CD4-positive, alpha-beta T cell (primary cell): ENCODE data around the gene BCL2. TPM values are rescaled to one million over a fixed set of nuclear protein-coding genes. Genes with fewer than 3 reads are reported as not detected.

Source experiments
- ATAC-seq: fragments of 200-7000 bp; cut with Tn5 transposase; one replicate; pipeline ENCODE4 v1.10.0; 2022; ENCODE audit warnings: mild to moderate bottlenecking; ENCODE audit not compliant: poor library complexity
- CTCF ChIA-PET: fragments of 350-600 bp; sonication (Branson Sonifier 250); formaldehyde crosslinking; loops from one replicate; lab custom pipeline; 2021; ENCODE audit warnings: antibody characterized with exemption, inconsistent platforms; lab: Charles Lee
- POLR2A ChIA-PET: fragments of 350-600 bp; sonication (Branson Sonifier 250); formaldehyde crosslinking; loops from one replicate; lab custom pipeline; 2021; ENCODE audit warnings: antibody characterized with exemption, inconsistent platforms; lab: Charles Lee
- DNase-seq, 14 experiments: peaks; one replicate each; pipeline ENCODE4 v3.0.0-alpha.2; 2013 to 2020; ENCODE audit warnings: mixed read lengths in 2 of 14
- H3K27ac ChIP-seq, 2 donors: one replicate each; pipeline versions ENCODE4 v1.5.1 to v1.7.0; 2013; ENCODE audit warnings: low read length in 2 of 2, low read depth in 1 of 2, mild to moderate bottlenecking in 1 of 2
- H3K27me3 ChIP-seq, 2 experiments: 1 replicate in 1 of 2; 2 replicates in 1 of 2; pipeline versions ENCODE4 v1.6.1 to v1.7.0; 2013; ENCODE audit warnings: low read length in 2 of 2, control low read depth in 1 of 2, mild to moderate bottlenecking in 1 of 2, moderate library complexity in 1 of 2; ENCODE audit not compliant: insufficient read depth in 2 of 2, control insufficient read depth in 1 of 2
- H3K36me3 ChIP-seq: one replicate; pipeline ENCODE4 v1.6.1; 2013; ENCODE audit warnings: low read length, control low read depth; ENCODE audit not compliant: insufficient read depth
- H3K4me1 ChIP-seq: one replicate; pipeline ENCODE4 v1.6.1; 2013; ENCODE audit warnings: low read length, control low read depth; ENCODE audit not compliant: insufficient read depth
- H3K4me3 ChIP-seq: one replicate; pipeline ENCODE4 v1.5.1; 2013; ENCODE audit warnings: mild to moderate bottlenecking, low read length, moderate library complexity
- H3K9me3 ChIP-seq, 2 experiments: 1 replicate in 1 of 2; 2 replicates in 1 of 2; pipeline versions ENCODE4 v1.6.1 to v1.7.0; 2013; ENCODE audit warnings: low read length in 2 of 2, mild to moderate bottlenecking in 2 of 2, control low read depth in 1 of 2, moderate library complexity in 1 of 2; ENCODE audit not compliant: control insufficient read depth in 1 of 2, insufficient read depth in 1 of 2
- H3K27ac Mint-ChIP-seq: one replicate; pipeline ENCODE4 v1.8.0; 2020; ENCODE audit warnings: mixed read lengths
- H3K27me3 Mint-ChIP-seq: one replicate; pipeline ENCODE4 v1.8.0; 2021; ENCODE audit warnings: mixed read lengths
- H3K36me3 Mint-ChIP-seq: one replicate; pipeline ENCODE4 v1.8.0; 2021; ENCODE audit warnings: low read depth, mixed read lengths
- H3K4me1 Mint-ChIP-seq: one replicate; pipeline ENCODE4 v1.8.0; 2021; ENCODE audit warnings: low read depth, mixed read lengths
- H3K4me3 Mint-ChIP-seq: one replicate; pipeline ENCODE4 v1.8.0; 2020; ENCODE audit warnings: mild to moderate bottlenecking, mixed read lengths
- H3K9me3 Mint-ChIP-seq: one replicate; pipeline ENCODE4 v1.8.0; 2020; ENCODE audit warnings: mixed read lengths
- intact Hi-C, 2 experiments: fragments of 100-400 bp; cut with DNase I in 1 of 2; cut with micrococcal nuclease in 1 of 2; formaldehyde crosslinking; loops; one replicate each; pipeline versions ENCODE4 v1.15.1 to v1.9.0; 2023 to 2025; cut with DNase I, micrococcal nuclease
- total RNA-seq, 174 experiments: library from RNA in 2 of 174; stranded (reverse) in 2 of 174; gene quantifications; one replicate each; pipeline ENCODE4 v1.2.3 and lab custom pipeline; 2021 to 2026
- TF ChIP-seq, protein P1 (sequence below): fragments of 200-600 bp; IDR thresholded peaks from one replicate; pipeline ENCODE4 v1.8.0; 2022; ENCODE audit warnings: antibody characterized with exemption, mild to moderate bottlenecking

The BCL2 gene
- total RNA-seq, 2 experiments from 2014 or later = 40.1 to 40.3 TPM

DNA sequence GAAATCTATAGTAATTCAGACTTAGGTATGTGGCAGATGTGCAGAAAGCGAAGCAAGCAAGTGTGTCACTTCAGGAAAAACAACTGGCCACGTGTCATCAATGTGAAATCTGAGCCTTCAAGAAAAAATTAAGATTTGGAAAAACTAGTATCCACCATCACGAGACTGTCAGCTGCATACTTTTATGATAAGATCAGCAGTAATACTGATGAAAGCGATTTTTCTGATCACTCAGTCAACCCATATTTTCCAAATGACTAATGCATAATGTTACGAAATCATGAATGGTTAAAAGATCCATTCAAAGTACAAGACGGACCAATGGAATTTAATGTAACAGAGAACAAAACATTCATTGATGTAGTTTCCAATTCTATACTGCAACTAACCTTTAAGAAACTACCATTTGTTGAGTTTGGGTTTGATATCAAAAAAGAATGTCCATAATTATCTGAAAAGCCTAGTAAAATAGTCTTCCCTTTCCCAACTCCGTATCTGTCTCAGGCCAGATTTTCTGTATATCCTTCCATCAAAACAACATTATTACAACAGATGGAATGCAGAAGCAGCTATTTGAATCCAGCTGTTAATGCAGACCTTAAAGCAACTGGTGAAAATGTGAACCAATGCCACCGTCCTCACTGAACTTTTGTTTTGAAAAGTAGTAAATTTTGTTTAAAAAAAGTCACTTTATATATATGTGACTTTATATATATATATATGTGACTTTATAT is 17.0 kb upstream of the BCL2 start:
- intact Hi-C loops = no loop called here
- no peak for DNase-seq
- CTCF ChIA-PET = no interaction called here
- no peak overlapping the region for H3K27ac ChIP-seq
- no peaks in the 10 kb centered on the region for H3K4me1 Mint-ChIP-seq
- no peaks in the 10 kb centered on the region for H3K9me3 ChIP-seq
- no peaks in the 10 kb centered on the region for H3K9me3 Mint-ChIP-seq
- H3K4me3 ChIP-seq = no peak overlapping the region
- peaks cover 85% of the 10 kb centered on the region for H3K36me3 Mint-ChIP-seq
- no peaks in the 10 kb centered on the region for H3K27me3 Mint-ChIP-seq
- H3K27me3 ChIP-seq = no peaks in the 10 kb centered on the region
- TF ChIP-seq, protein P1, sequence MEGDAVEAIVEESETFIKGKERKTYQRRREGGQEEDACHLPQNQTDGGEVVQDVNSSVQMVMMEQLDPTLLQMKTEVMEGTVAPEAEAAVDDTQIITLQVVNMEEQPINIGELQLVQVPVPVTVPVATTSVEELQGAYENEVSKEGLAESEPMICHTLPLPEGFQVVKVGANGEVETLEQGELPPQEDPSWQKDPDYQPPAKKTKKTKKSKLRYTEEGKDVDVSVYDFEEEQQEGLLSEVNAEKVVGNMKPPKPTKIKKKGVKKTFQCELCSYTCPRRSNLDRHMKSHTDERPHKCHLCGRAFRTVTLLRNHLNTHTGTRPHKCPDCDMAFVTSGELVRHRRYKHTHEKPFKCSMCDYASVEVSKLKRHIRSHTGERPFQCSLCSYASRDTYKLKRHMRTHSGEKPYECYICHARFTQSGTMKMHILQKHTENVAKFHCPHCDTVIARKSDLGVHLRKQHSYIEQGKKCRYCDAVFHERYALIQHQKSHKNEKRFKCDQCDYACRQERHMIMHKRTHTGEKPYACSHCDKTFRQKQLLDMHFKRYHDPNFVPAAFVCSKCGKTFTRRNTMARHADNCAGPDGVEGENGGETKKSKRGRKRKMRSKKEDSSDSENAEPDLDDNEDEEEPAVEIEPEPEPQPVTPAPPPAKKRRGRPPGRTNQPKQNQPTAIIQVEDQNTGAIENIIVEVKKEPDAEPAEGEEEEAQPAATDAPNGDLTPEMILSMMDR = no peak
- ATAC-seq = no peak
- H3K4me3 Mint-ChIP-seq = no peak overlapping the region
- no peak overlapping the region for H3K27ac Mint-ChIP-seq
- POLR2A ChIA-PET = no interaction called here
- no peaks in the 10 kb centered on the region for H3K4me1 ChIP-seq
- H3K36me3 ChIP-seq = peaks cover 52% of the 10 kb centered on the region

DNA sequence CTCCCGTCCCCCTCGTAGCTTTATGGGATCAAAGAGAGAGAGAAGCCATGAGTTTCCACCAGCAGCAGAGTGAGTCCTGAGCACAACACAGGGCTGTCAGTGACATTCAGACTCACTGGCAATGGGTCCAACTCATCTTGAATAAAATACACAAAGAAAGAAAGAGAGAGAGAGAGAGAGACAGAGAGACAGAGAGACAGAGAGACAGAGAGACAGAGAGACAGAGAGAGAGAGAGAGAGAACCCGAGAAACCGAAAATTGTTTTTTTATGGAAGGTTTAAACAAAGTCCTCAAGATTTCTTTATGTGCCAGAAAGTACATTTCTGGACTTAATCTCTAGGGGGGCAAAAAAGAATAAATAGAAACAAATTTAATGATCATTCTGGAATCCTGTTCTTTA is 11.5 kb upstream of the BCL2 start:
- Histone ChIP-seq H3K27me3 (no peaks in the 10 kb centered on the region), H3K9me3 (no peaks in the 10 kb centered on the region), H3K4me3 (no peak overlapping the region), H3K4me1 (no peaks in the 10 kb centered on the region), H3K36me3 (peaks cover 38% of the 10 kb centered on the region), H3K27ac (no peak overlapping the region)
- TF ChIP-seq, protein P1 = no peak
- Mint-ChIP-seq H3K36me3 (peaks cover 47% of the 10 kb centered on the region), H3K27me3 (no peaks in the 10 kb centered on the region), H3K9me3 (no peaks in the 10 kb centered on the region), H3K4me3 (no peak overlapping the region), H3K4me1 (no peaks in the 10 kb centered on the region), H3K27ac (no peak overlapping the region)
- intact Hi-C loops = no loop called here
- DNase-seq (no peak), ATAC-seq (no peak)
- CTCF ChIA-PET = interaction anchor here (1.7 kb wide), 1 partner anchor 8 kb away, joined by 5 read pairs; no protein-coding TSS in a partner anchor
- POLR2A ChIA-PET = no interaction called here

DNA sequence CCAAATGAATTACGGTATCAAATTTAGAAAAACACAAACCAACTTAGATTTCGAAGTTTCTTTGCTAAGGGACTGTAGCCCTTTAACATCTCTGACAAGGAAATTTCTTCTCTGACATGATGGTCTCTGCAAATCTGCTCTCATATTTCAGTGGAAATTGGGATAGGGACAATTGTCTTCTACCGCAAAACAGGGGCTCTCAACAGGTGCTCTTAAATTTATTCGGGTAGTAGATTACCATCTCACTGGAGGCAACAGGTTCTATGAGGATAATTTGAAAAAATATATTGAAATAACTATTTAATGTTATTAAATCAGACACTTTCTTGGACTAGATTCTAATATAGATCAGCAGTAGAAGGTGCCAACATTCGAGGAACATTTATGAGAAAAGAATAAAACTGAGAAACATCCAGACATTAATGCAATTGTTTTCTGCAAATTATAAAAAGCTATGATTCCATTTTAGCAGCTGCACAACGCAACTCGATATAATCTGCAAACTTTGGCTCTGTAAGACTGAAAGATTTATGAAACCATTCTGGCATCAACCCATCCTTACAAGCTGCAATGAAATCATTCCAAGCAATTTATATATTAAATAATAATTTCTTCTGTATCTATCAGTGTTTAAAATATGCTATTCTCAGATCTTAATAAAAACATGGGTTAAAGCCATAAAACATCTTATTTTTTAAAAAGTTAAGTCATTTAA is 10.0 kb upstream of the BCL2 start:
- Mint-ChIP-seq H3K27me3 (no peaks in the 10 kb centered on the region), H3K27ac (no peak overlapping the region), H3K4me3 (no peak overlapping the region), H3K9me3 (no peaks in the 10 kb centered on the region), H3K36me3 (peaks cover 34% of the 10 kb centered on the region), H3K4me1 (no peaks in the 10 kb centered on the region)
- ChIA-PET CTCF (interaction anchor here (0.7 to 1.7 kb wide), 3 partner anchors 10 to 198 kb away, joined by 3 to 5 read pairs (median 4); no protein-coding TSS in a partner anchor), POLR2A (no interaction called here)
- Histone ChIP-seq H3K27ac (no peak overlapping the region), H3K9me3 (no peaks in the 10 kb centered on the region), H3K36me3 (peaks cover 26% of the 10 kb centered on the region), H3K4me3 (no peak overlapping the region), H3K4me1 (no peaks in the 10 kb centered on the region), H3K27me3 (no peaks in the 10 kb centered on the region)
- TF ChIP-seq, protein P1 = no peak
- intact Hi-C loops = loop anchor here (10.0 kb wide), 1 partner anchor 615 kb away; the partner anchor contains the start of gene PHLPP1 (in 2 of the 2)
- ATAC-seq = no peak
- no peak for DNase-seq
